ENCODE results near the gene KRTAP5-5.
"Not testable (repeated sequence)": the region's sequence is repeated elsewhere in the genome, so short reads cannot be mapped to it uniquely, and the experiment has no call there.

KRTAP5-5 gene, protein sequence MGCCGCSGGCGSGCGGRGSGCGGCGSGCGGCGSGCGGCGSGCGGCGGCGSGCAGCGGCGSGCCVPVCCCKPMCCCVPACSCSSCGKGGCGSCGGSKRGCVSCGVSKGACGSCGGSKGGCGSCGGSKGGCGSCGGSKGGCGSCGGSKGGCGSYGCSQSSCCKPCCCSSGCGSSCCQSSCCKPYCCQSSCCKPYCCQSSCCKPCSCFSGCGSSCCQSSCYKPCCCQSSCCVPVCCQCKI

GRCh38 chr11:1629326-1630185 lies at the start of gene KRTAP5-5:
Gene KRTAP5-5 (plus strand): TSS chr11:1629775. CDS start chr11:1629841, 66 bp downstream.
- no peak within 1 kb of the TSS for H3K4me3 ChIP-seq (ENCODE audit: low read depth, low read length)
- POLR2A ChIA-PET, result no interaction called here
- CTCF ChIA-PET, result interaction anchor here (1.2 to 7.7 kb wide), 10 partner anchors 9 to 82 kb away, joined by 4 to 56 read pairs (median 20); partner anchors contain the start of gene KRTAP5-3
- no peak for DNase-seq (ENCODE audit: low read depth, low spot score)
- TF ChIP-seq, protein P1, sequence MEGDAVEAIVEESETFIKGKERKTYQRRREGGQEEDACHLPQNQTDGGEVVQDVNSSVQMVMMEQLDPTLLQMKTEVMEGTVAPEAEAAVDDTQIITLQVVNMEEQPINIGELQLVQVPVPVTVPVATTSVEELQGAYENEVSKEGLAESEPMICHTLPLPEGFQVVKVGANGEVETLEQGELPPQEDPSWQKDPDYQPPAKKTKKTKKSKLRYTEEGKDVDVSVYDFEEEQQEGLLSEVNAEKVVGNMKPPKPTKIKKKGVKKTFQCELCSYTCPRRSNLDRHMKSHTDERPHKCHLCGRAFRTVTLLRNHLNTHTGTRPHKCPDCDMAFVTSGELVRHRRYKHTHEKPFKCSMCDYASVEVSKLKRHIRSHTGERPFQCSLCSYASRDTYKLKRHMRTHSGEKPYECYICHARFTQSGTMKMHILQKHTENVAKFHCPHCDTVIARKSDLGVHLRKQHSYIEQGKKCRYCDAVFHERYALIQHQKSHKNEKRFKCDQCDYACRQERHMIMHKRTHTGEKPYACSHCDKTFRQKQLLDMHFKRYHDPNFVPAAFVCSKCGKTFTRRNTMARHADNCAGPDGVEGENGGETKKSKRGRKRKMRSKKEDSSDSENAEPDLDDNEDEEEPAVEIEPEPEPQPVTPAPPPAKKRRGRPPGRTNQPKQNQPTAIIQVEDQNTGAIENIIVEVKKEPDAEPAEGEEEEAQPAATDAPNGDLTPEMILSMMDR (IDR thresholded peaks at IDR 0.05; ENCODE audit: insufficient read depth, low read length, missing control alignments), result no peak

DNA sequence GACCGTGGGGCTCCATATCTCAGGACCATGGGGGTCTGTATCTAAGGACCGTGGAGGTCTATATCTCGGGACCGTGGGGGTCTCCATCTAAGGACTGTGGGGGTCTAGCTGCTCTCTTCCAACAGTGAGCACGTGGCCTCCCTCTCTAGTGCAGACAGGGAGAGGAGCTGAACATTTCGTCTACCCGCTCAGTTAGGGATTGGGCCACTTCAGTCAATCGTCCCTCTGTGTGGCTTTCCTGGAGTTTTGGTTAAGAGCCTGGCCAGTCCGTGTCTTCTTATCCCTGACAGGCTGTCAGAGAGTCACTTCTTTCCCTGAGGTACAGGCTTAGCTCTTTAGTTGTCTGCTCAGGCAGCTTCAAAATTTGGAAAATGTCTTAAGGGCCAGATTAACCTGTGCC lies 47.6 kb upstream of the KRTAP5-5 start:
- no peak overlapping the region for H3K4me3 ChIP-seq (ENCODE audit: low read depth, low read length)
- ChIA-PET CTCF (interaction anchor here (1.2 to 5.7 kb wide), 2 partner anchors 13 to 36 kb away, joined by 7 to 37 read pairs; no protein-coding TSS in a partner anchor), POLR2A (no interaction called here)
- DNase-seq (ENCODE audit: low read depth, low spot score), result no peak
- TF ChIP-seq, protein P1 (IDR thresholded peaks at IDR 0.05; ENCODE audit: insufficient read depth, low read length, missing control alignments), result no peak

DNA sequence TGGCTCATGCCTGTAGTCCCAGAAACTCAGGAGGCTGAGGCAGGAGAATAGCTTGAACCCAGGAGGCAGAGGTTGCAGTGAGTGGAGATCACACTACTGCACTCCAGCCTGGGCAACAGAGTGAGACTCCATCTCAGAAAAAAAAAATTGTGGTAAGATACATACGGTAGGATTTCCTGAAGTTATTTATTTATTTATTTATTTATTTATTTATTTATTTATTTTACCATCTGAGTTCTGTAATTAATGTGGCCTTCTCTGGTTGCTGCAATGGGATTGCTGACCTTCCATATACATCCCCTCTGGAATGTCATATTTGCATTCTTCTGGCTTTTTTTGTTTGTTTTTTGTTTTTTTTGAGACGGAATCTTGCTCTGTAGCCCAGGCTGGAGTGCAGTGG lies 46.7 kb upstream of the KRTAP5-5 start:
- ChIA-PET POLR2A (interaction anchor here (0.6 kb wide), 1 partner anchor 41 kb away, joined by 3 read pairs; no protein-coding TSS in a partner anchor), CTCF (interaction anchor here (1.2 to 5.7 kb wide), 2 partner anchors 8 to 12 kb away, joined by 4 to 37 read pairs; no protein-coding TSS in a partner anchor)
- DNase-seq (ENCODE audit: low read depth, low spot score); H3K4me3 ChIP-seq (ENCODE audit: low read depth, low read length): not testable (repeated sequence)

DNA sequence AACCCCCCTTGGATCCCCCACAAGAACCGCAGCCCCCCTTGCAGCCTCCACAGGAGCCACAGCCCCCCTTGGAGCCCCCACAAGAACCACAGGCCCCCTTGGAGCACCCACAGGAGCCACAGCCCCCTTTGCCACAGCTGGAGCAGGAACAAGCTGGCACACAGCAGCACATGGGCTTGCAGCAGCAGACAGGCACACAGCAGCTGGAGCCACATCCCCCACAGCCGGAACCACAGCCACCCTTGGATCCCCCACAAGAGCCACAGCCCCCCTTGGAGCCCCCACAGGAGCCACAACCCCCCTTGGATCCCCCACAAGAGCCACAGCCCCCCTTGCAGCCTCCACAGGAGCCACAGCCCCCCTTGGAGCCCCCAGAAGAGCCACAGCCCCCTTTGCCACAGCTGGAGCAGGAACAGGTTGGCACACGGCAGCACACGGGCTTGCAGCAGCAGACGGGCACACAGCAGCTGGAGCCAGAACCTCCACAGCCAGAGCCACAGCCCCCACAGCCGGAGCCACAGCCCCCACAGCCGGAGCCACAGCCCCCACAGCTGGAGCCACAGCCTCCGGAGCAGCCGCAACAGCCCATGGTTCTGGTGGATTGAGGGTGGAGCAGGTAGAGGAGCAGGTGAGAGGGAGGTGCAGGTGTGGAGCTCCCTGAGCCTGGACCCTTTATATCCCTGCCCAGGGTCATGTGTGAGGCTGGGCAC lies 44.8 kb upstream of the KRTAP5-5 start, which contains the start of gene KRTAP5-1:
KRTAP5-1 (minus strand) TSS at position 623 of the 710 bp plus-strand sequence; CDS start at position 589, 34 bp downstream.
- CTCF ChIA-PET, result interaction anchor here (5.7 kb wide), 1 partner anchor 10 kb away, joined by 37 read pairs; no protein-coding TSS in a partner anchor
- POLR2A ChIA-PET; DNase-seq (ENCODE audit: low read depth, low spot score); H3K4me3 ChIP-seq (ENCODE audit: low read depth, low read length): not testable (repeated sequence)

DNA sequence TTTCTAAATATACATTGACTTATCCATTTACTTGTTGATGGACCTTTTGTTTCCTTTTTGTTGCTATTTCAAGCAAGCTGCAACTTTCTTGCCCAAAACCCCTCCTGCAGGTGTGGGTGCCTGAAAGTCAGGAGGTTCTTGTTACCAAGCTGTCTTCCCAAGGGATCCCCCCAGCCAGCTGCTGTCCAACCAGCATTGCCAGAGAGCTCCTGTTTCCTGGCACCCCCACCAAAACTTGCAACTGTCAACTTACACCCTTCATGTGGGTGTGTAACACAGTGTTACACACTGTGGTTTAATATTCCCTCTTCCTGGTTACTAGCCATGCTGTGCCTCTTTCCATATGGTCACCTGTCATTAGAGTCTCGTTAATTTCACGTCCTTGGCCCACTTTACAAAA lies 42.9 kb upstream of the KRTAP5-5 start:
- TF ChIP-seq, protein P1 (IDR thresholded peaks at IDR 0.05; ENCODE audit: insufficient read depth, low read length, missing control alignments), result no peak
- no peak for DNase-seq (ENCODE audit: low read depth, low spot score)
- ChIA-PET CTCF (interaction anchor here (0.9 to 5.7 kb wide), 3 partner anchors 9 to 13 kb away, joined by 4 to 37 read pairs (median 4); no protein-coding TSS in a partner anchor), POLR2A (no interaction called here)
- no peak overlapping the region for H3K4me3 ChIP-seq (ENCODE audit: low read depth, low read length)

DNA sequence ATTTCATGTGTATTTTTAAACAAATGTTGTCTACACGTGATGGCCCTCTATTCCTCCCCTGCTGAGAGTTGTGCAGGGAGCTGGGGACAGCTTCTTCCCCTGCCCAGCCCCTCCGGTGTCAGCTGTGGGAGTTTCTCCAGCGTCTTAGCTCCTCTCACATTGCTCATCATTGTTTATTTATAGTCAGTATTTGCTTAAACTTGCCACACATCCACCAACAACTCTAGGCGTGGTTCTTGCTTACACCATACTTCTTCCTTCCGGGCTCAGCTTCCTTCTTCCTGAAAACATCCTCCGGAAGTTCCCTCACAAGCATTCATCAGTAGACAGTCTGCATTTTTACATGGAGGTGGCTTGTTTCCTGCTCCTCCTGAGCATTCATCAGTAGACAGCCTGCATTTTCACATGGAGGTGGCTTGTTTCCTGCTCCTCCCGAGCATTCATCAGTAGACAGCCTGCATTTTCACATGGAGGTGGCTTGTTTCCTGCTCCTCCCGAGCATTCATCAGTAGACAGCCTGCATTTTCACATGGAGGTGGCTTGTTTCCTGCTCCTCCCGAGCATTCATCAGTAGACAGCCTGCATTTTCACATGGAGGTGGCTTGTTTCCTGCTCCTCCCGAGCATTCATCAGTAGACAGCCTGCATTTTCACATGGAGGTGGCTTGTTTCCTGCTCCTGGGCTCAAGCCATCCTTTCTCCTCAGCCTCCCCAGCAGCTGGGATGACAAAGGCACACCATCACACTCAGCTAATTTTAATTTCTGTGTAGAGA lies 40.2 kb upstream of the KRTAP5-5 start:
- CTCF ChIA-PET, result interaction anchor here (1.1 to 10.7 kb wide), 6 partner anchors 8 to 64 kb away, joined by 4 to 103 read pairs (median 8); no protein-coding TSS in a partner anchor
- POLR2A ChIA-PET; H3K4me3 ChIP-seq (ENCODE audit: low read depth, low read length); DNase-seq (ENCODE audit: low read depth, low spot score): not testable (repeated sequence)

- H3K4me3 ChIP-seq (ENCODE audit: low read depth, low read length), result no peak overlapping the region
Observed at GRCh38 chr11:1589996-1590395, 39.6 kb upstream of the KRTAP5-5 start.

More at GRCh38 chr11:1589996-1590395, 39.6 kb upstream of the KRTAP5-5 start:
- no peak for DNase-seq (ENCODE audit: low read depth, low spot score)
- ChIA-PET POLR2A (no interaction called here), CTCF (interaction anchor here (2.2 to 10.7 kb wide), 2 partner anchors 7 to 15 kb away, joined by 8 to 103 read pairs; no protein-coding TSS in a partner anchor)
- TF ChIP-seq, protein P1 (IDR thresholded peaks at IDR 0.05; ENCODE audit: insufficient read depth, low read length, missing control alignments), result no peak

All from AG04449 (cell line).